T-helper 2 cell treated with Interferon-gamma antibody and Interleukin-4, amounts not matched to agents 5 μg/mL and 100 μg/mL, for 36 hours (primary cell): ENCODE data around the gene ACTN4.

ENCODE experiments used
- DNase-seq: peaks from one replicate; pipeline ENCODE4 v3.0.0; 2021; ENCODE audit warnings: low spot score
- H3K27ac Mint-ChIP-seq: one replicate; pipeline ENCODE4 v1.8.0; 2021; ENCODE audit warnings: mild to moderate bottlenecking, mixed read lengths
- H3K27me3 Mint-ChIP-seq: one replicate; pipeline ENCODE4 v1.8.0; 2021; ENCODE audit warnings: low read depth, mixed read lengths
- H3K36me3 Mint-ChIP-seq: one replicate; pipeline ENCODE4 v1.8.0; 2021; ENCODE audit warnings: low read depth, mixed read lengths
- H3K4me1 Mint-ChIP-seq: one replicate; pipeline ENCODE4 v1.8.0; 2021; ENCODE audit warnings: low read depth, mixed read lengths
- H3K4me3 Mint-ChIP-seq: one replicate; pipeline ENCODE4 v1.8.0; 2022; ENCODE audit warnings: mild to moderate bottlenecking, moderate library complexity, mixed read lengths
- H3K9me3 Mint-ChIP-seq: one replicate; pipeline ENCODE4 v1.8.0; 2021; ENCODE audit warnings: mixed read lengths

ACTN4 gene

GRCh38 chr19:38717051-38717450, 69.6 kb downstream of the ACTN4 start:
- Mint-ChIP-seq H3K9me3 (no peaks in the 10 kb centered on the region), H3K36me3 (peaks cover 18% of the 10 kb centered on the region), H3K4me1 (no peaks in the 10 kb centered on the region), H3K27ac (no peak overlapping the region), H3K4me3 (no peak overlapping the region), H3K27me3 (no peaks in the 10 kb centered on the region)
- DNase-seq, result no peak

- Mint-ChIP-seq H3K9me3 (no peaks in the 10 kb centered on the region), H3K4me1 (no peaks in the 10 kb centered on the region), H3K27me3 (no peaks in the 10 kb centered on the region), H3K27ac (no peak overlapping the region), H3K36me3 (peaks cover 22% of the 10 kb centered on the region), H3K4me3 (no peak overlapping the region)
- DNase-seq, result no peak
Measured at GRCh38 chr19:38717855-38718254, 70.4 kb downstream of the ACTN4 start.

- H3K27ac Mint-ChIP-seq, result no peak overlapping the region
- no peaks in the 10 kb centered on the region for H3K27me3 Mint-ChIP-seq
- peaks cover 27% of the 10 kb centered on the region for H3K36me3 Mint-ChIP-seq
- H3K4me1 Mint-ChIP-seq, result no peaks in the 10 kb centered on the region
- H3K9me3 Mint-ChIP-seq, result no peaks in the 10 kb centered on the region
- H3K4me3 Mint-ChIP-seq, result no peak overlapping the region
- DNase-seq, result no peak
Measured at GRCh38 chr19:38718747-38719543, 71.5 kb downstream of the ACTN4 start.

- peaks cover 25% of the 10 kb centered on the region for H3K36me3 Mint-ChIP-seq
- no peak overlapping the region for H3K27ac Mint-ChIP-seq
Measured at GRCh38 chr19:38719761-38720558, 72.5 kb downstream of the ACTN4 start.

GRCh38 chr19:38720559-38721236, 73.2 kb downstream of the ACTN4 start:
- no peak for DNase-seq
- no peak overlapping the region for H3K4me3 Mint-ChIP-seq
- peaks cover 27% of the 10 kb centered on the region for H3K36me3 Mint-ChIP-seq
- H3K4me1 Mint-ChIP-seq, result no peaks in the 10 kb centered on the region
- H3K9me3 Mint-ChIP-seq, result no peaks in the 10 kb centered on the region
- no peak overlapping the region for H3K27ac Mint-ChIP-seq
- no peaks in the 10 kb centered on the region for H3K27me3 Mint-ChIP-seq

More at GRCh38 chr19:38719761-38720558, 72.5 kb downstream of the ACTN4 start:
- Mint-ChIP-seq H3K4me1 (no peaks in the 10 kb centered on the region), H3K9me3 (no peaks in the 10 kb centered on the region), H3K4me3 (no peak overlapping the region), H3K27me3 (no peaks in the 10 kb centered on the region)
- DNase-seq, result no peak

- Mint-ChIP-seq H3K4me1 (no peaks in the 10 kb centered on the region), H3K9me3 (no peaks in the 10 kb centered on the region), H3K36me3 (peaks cover 32% of the 10 kb centered on the region), H3K4me3 (no peak overlapping the region), H3K27ac (no peak overlapping the region), H3K27me3 (no peaks in the 10 kb centered on the region)
- no peak for DNase-seq
Measured at GRCh38 chr19:38721496-38721895, 74.0 kb downstream of the ACTN4 start.

- Mint-ChIP-seq H3K36me3 (peaks cover 38% of the 10 kb centered on the region), H3K27me3 (no peaks in the 10 kb centered on the region), H3K27ac (no peak overlapping the region), H3K4me1 (no peaks in the 10 kb centered on the region), H3K9me3 (no peaks in the 10 kb centered on the region), H3K4me3 (no peak overlapping the region)
- no peak for DNase-seq
Measured at GRCh38 chr19:38721979-38722773, 74.7 kb downstream of the ACTN4 start.

GRCh38 chr19:38722947-38723605, 75.6 kb downstream of the ACTN4 start:
- no peaks in the 10 kb centered on the region for H3K4me1 Mint-ChIP-seq
- no peaks in the 10 kb centered on the region for H3K9me3 Mint-ChIP-seq
- no peak for DNase-seq
- no peak overlapping the region for H3K27ac Mint-ChIP-seq
- no peak overlapping the region for H3K4me3 Mint-ChIP-seq
- no peaks in the 10 kb centered on the region for H3K27me3 Mint-ChIP-seq
- H3K36me3 Mint-ChIP-seq, result peaks cover 38% of the 10 kb centered on the region

- no peak overlapping the region for H3K27ac Mint-ChIP-seq
- H3K27me3 Mint-ChIP-seq, result no peaks in the 10 kb centered on the region
- no peaks in the 10 kb centered on the region for H3K9me3 Mint-ChIP-seq
- H3K4me3 Mint-ChIP-seq, result no peak overlapping the region
- DNase-seq, result no peak
- no peaks in the 10 kb centered on the region for H3K4me1 Mint-ChIP-seq
- H3K36me3 Mint-ChIP-seq, result peaks cover 40% of the 10 kb centered on the region
Measured at GRCh38 chr19:38723606-38723965, 76.1 kb downstream of the ACTN4 start.

- H3K27ac Mint-ChIP-seq, result no peak overlapping the region
Measured at GRCh38 chr19:38723990-38724854, 76.8 kb downstream of the ACTN4 start.

GRCh38 chr19:38725469-38726283, 78.2 kb downstream of the ACTN4 start:
- no peaks in the 10 kb centered on the region for H3K27me3 Mint-ChIP-seq
- no peak overlapping the region for H3K27ac Mint-ChIP-seq
- peaks cover 4% of the 10 kb centered on the region for H3K4me1 Mint-ChIP-seq
- peaks cover 54% of the 10 kb centered on the region for H3K36me3 Mint-ChIP-seq
- H3K9me3 Mint-ChIP-seq, result no peaks in the 10 kb centered on the region
- H3K4me3 Mint-ChIP-seq, result no peak overlapping the region
- no peak for DNase-seq

More at GRCh38 chr19:38723990-38724854, 76.8 kb downstream of the ACTN4 start:
- H3K9me3 Mint-ChIP-seq, result no peaks in the 10 kb centered on the region
- no peaks in the 10 kb centered on the region for H3K27me3 Mint-ChIP-seq
- DNase-seq, result no peak
- H3K36me3 Mint-ChIP-seq, result peaks cover 43% of the 10 kb centered on the region
- H3K4me1 Mint-ChIP-seq, result no peaks in the 10 kb centered on the region
- no peak overlapping the region for H3K4me3 Mint-ChIP-seq

GRCh38 chr19:38726284-38726673, 78.8 kb downstream of the ACTN4 start:
- Mint-ChIP-seq H3K4me1 (peaks cover 4% of the 10 kb centered on the region), H3K27me3 (no peaks in the 10 kb centered on the region), H3K36me3 (peaks cover 54% of the 10 kb centered on the region), H3K4me3 (no peak overlapping the region), H3K9me3 (no peaks in the 10 kb centered on the region), H3K27ac (peak overlapping the region; percentile 20)
- DNase-seq, result no peak
